Epithelial cell of proximal tubule (primary cell): ENCODE measurements around the gene SHISA8. TPM values are rescaled to one million over a fixed set of nuclear protein-coding genes. Genes with fewer than 3 reads are reported as not detected.

Experiments used
- DNase-seq: peaks from one replicate; pipeline ENCODE4 v3.0.0-alpha.2; 2011; ENCODE audit warnings: low read depth
- H3K4me3 ChIP-seq: 2 replicates; pipeline ENCODE4 v1.5.1; 2011; ENCODE audit warnings: low read depth, mild to moderate bottlenecking, low read length
- CTCF ChIP-seq: conservative IDR thresholded peaks from 2 replicates; pipeline ENCODE4 v1.5.1; 2012; ENCODE audit warnings: low read depth, mild to moderate bottlenecking, low read length
- total RNA-seq: library from RNA; depleted of rRNA; stranded (reverse); fragments of >200 nt; gene quantifications from 2 replicates; pipeline ENCODE4 v1.2.3, GENCODE V29; 2015

SHISA8 gene
- total RNA-seq, 1 donor from 2014 or later: not detected

- no peak for DNase-seq
- no peak for TF ChIP-seq CTCF
- H3K4me3 ChIP-seq: no peak overlapping the region
Measured at GRCh38 chr22:41908411-41909309, 6.2 kb downstream of the SHISA8 start.

- no peak for TF ChIP-seq CTCF
- no peak overlapping the region for H3K4me3 ChIP-seq
- DNase-seq: no peak
Measured at GRCh38 chr22:41907436-41908401, 7.2 kb downstream of the SHISA8 start.

GRCh38 chr22:41906822-41907221, 8.1 kb downstream of the SHISA8 start:
- H3K4me3 ChIP-seq: no peak overlapping the region

GRCh38 chr22:41905411-41906202, 9.3 kb downstream of the SHISA8 start:
- H3K4me3 ChIP-seq: no peak overlapping the region
- TF ChIP-seq CTCF: no peak
- DNase-seq: no peak

More at GRCh38 chr22:41906822-41907221, 8.1 kb downstream of the SHISA8 start:
- DNase-seq: no peak
- TF ChIP-seq CTCF: no peak

GRCh38 chr22:41904450-41905410, 10.1 kb downstream of the SHISA8 start:
- H3K4me3 ChIP-seq: no peak overlapping the region
- TF ChIP-seq CTCF: no peak
- DNase-seq: no peak

- H3K4me3 ChIP-seq: no peak overlapping the region
- no peak for TF ChIP-seq CTCF
- DNase-seq: no peak
Measured at GRCh38 chr22:41902932-41903421, 11.9 kb downstream of the SHISA8 start.
